Neural cell (in vitro differentiated cells): ENCODE measurements around the gene TNFSF15. TPM values are rescaled to one million over a fixed set of nuclear protein-coding genes. Genes with fewer than 3 reads are reported as not detected.

Experiments used
- H2AFZ ChIP-seq: fragments of 200-600, 300-800 bp; sonication (generic), shearing (Covaris generic); 2 replicates; pipeline ENCODE4 v1.6.0; 2014; ENCODE audit warnings: low read depth, mild to moderate bottlenecking, antibody characterized with exemption, low read length, moderate library complexity
- H3F3A ChIP-seq: fragments of 200-600 bp; shearing (Covaris generic); 2 replicates; pipeline ENCODE4 v1.6.1; 2016; ENCODE audit warnings: mild to moderate bottlenecking, moderate library complexity, mixed read lengths, antibody characterized with exemption, low read length; ENCODE audit not compliant: insufficient read depth, poor library complexity, severe bottlenecking
- H3K27ac ChIP-seq: fragments of 200-600, 300-800 bp; sonication (generic), shearing (Covaris generic); 2 replicates; pipeline ENCODE4 v1.5.1; 2014; ENCODE audit warnings: mild to moderate bottlenecking, low read length, moderate library complexity
- H3K27me3 ChIP-seq: fragments of 300-800, 200-600 bp; sonication (generic), shearing (Covaris generic); 2 replicates; pipeline ENCODE4 v1.6.0; 2014; ENCODE audit warnings: mild to moderate bottlenecking, low read depth, low read length, moderate library complexity; ENCODE audit not compliant: insufficient read depth
- H3K36me3 ChIP-seq: fragments of 300-800, 200-600 bp; sonication (generic), shearing (Covaris generic); 2 replicates; pipeline ENCODE4 v1.5.1; 2014; ENCODE audit warnings: mild to moderate bottlenecking, antibody characterized with exemption, low read length, moderate library complexity; ENCODE audit not compliant: insufficient read depth
- H3K4me2 ChIP-seq: fragments of 300-800, 200-600 bp; sonication (generic), shearing (Covaris generic); 2 replicates; pipeline ENCODE4 v1.6.0; 2014; ENCODE audit warnings: mild to moderate bottlenecking, low read length
- H3K4me3 ChIP-seq: fragments of 300-800, 200-600 bp; sonication (generic), shearing (Covaris generic); 2 replicates; pipeline ENCODE4 v1.5.1; 2014; ENCODE audit warnings: mild to moderate bottlenecking, low read length, moderate library complexity
- H3K79me2 ChIP-seq: fragments of 200-600 bp; shearing (Covaris generic); replicated peaks from 2 replicates; pipeline ENCODE4 v1.6.0; 2014; ENCODE audit warnings: mild to moderate bottlenecking, low read length, moderate library complexity; ENCODE audit not compliant: insufficient read depth
- H3K9ac ChIP-seq: fragments of 300-800, 200-600 bp; sonication (generic), shearing (Covaris generic); 2 replicates; pipeline ENCODE4 v1.6.1; 2016; ENCODE audit warnings: mild to moderate bottlenecking, low read length, mixed read lengths
- H3K9me2 ChIP-seq: fragments of 200-600 bp; shearing (Covaris generic); 2 replicates; pipeline ENCODE4 v1.6.1; 2016; ENCODE audit warnings: mild to moderate bottlenecking, low read length, mixed read lengths; ENCODE audit not compliant: insufficient read depth
- H3K9me3 ChIP-seq: fragments of 200-600, 300-800 bp; sonication (generic), shearing (Covaris generic); 2 replicates; pipeline ENCODE4 v1.6.1; 2016; ENCODE audit warnings: mild to moderate bottlenecking, mixed run types, low read length, moderate library complexity, mixed read lengths
- H4K20me1 ChIP-seq: fragments of 200-600 bp; shearing (Covaris generic); 2 replicates; pipeline ENCODE4 v1.6.1; 2016; ENCODE audit warnings: mild to moderate bottlenecking, mixed run types; ENCODE audit not compliant: insufficient read depth
- EP300 ChIP-seq: fragments of 450-650 bp; conservative IDR thresholded peaks from 2 replicates; pipeline ENCODE4 v1.6.1; 2014; ENCODE audit warnings: antibody characterized with exemption, mild to moderate bottlenecking, moderate library complexity; ENCODE audit not compliant: poor library complexity, severe bottlenecking
- EZH2 ChIP-seq: fragments of 200-600, 300-800 bp; shearing (Covaris generic), sonication (generic); IDR thresholded peaks from 2 replicates; pipeline ENCODE4 v1.6.1; 2014; ENCODE audit warnings: antibody characterized with exemption, low read length, borderline replicate concordance, mild to moderate bottlenecking; ENCODE audit not compliant: insufficient read depth, poor library complexity, severe bottlenecking
- MXI1 ChIP-seq: fragments of 450-650 bp; conservative IDR thresholded peaks from 2 replicates; pipeline ENCODE4 v1.6.1; 2014; ENCODE audit warnings: antibody characterized with exemption, mild to moderate bottlenecking; ENCODE audit not compliant: poor library complexity, severe bottlenecking
- POLR2AphosphoS5 ChIP-seq: IDR thresholded peaks from 2 replicates; pipeline ENCODE4 v1.6.1; 2012
- RAD21 ChIP-seq: fragments of 450-650 bp; conservative IDR thresholded peaks from 2 replicates; pipeline ENCODE4 v1.6.1; 2014; ENCODE audit warnings: antibody characterized with exemption, mild to moderate bottlenecking, moderate library complexity
- REST ChIP-seq: IDR thresholded peaks from 2 replicates; pipeline ENCODE4 v1.6.1; 2012; ENCODE audit warnings: borderline replicate concordance
- SMC3 ChIP-seq: fragments of 450-650 bp; conservative IDR thresholded peaks from 2 replicates; pipeline ENCODE4 v1.6.1; 2014; ENCODE audit warnings: antibody characterized with exemption, mild to moderate bottlenecking, moderate library complexity; ENCODE audit not compliant: poor library complexity
- TAF1 ChIP-seq: IDR thresholded peaks from 2 replicates; pipeline ENCODE4 v1.6.1; 2012; ENCODE audit warnings: low read depth
- polyA plus RNA-seq: library from polyadenylated mRNA; depleted of rRNA; stranded (reverse); fragments of >200 nt; gene quantifications from 2 replicates; pipeline ENCODE4 v1.2.3, GENCODE V29; 2014
- TF ChIP-seq, protein P1 (sequence below): fragments of 450-650 bp; IDR thresholded peaks from 2 replicates; pipeline ENCODE4 v1.5.1; 2014; ENCODE audit warnings: antibody characterized with exemption, mild to moderate bottlenecking, moderate library complexity; ENCODE audit not compliant: poor library complexity, severe bottlenecking

The TNFSF15 gene
- polyA plus RNA-seq, 1 donor from 2014 or later, result not detected

- H2AFZ ChIP-seq, result no peak overlapping the region
- no peak for TF ChIP-seq TAF1
- TF ChIP-seq REST, result no peak
- no peak for TF ChIP-seq EP300
Measured at GRCh38 chr9:114745108-114745848, 60.6 kb downstream of the TNFSF15 start.

GRCh38 chr9:114743446-114743845, 62.4 kb downstream of the TNFSF15 start:
- Histone ChIP-seq H3K27me3 (no peaks in the 10 kb centered on the region), H3K9ac (no peak overlapping the region), H3K36me3 (no peaks in the 10 kb centered on the region), H2AFZ (no peak overlapping the region), H3K27ac (no peak overlapping the region), H3K9me3 (no peaks in the 10 kb centered on the region), H3F3A (no peaks in the 10 kb centered on the region), H3K4me3 (no peak overlapping the region), H3K79me2 (no peaks in the 10 kb centered on the region), H3K4me2 (no peak overlapping the region), H4K20me1 (no peaks in the 10 kb centered on the region), H3K9me2 (no peaks in the 10 kb centered on the region)
- TF ChIP-seq RAD21, result no peak
- TF ChIP-seq EP300, result no peak
- TF ChIP-seq EZH2, result no peak
- TF ChIP-seq, protein P1, sequence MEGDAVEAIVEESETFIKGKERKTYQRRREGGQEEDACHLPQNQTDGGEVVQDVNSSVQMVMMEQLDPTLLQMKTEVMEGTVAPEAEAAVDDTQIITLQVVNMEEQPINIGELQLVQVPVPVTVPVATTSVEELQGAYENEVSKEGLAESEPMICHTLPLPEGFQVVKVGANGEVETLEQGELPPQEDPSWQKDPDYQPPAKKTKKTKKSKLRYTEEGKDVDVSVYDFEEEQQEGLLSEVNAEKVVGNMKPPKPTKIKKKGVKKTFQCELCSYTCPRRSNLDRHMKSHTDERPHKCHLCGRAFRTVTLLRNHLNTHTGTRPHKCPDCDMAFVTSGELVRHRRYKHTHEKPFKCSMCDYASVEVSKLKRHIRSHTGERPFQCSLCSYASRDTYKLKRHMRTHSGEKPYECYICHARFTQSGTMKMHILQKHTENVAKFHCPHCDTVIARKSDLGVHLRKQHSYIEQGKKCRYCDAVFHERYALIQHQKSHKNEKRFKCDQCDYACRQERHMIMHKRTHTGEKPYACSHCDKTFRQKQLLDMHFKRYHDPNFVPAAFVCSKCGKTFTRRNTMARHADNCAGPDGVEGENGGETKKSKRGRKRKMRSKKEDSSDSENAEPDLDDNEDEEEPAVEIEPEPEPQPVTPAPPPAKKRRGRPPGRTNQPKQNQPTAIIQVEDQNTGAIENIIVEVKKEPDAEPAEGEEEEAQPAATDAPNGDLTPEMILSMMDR, result no peak
- no peak for TF ChIP-seq POLR2AphosphoS5
- TF ChIP-seq MXI1, result no peak
- TF ChIP-seq SMC3, result no peak
- TF ChIP-seq TAF1, result no peak
- no peak for TF ChIP-seq REST

More at GRCh38 chr9:114745108-114745848, 60.6 kb downstream of the TNFSF15 start:
- H3F3A ChIP-seq, result no peaks in the 10 kb centered on the region
- no peak overlapping the region for H3K4me2 ChIP-seq
- no peak overlapping the region for H3K9ac ChIP-seq
- H3K27ac ChIP-seq, result no peak overlapping the region
- no peaks in the 10 kb centered on the region for H3K9me3 ChIP-seq
- H3K79me2 ChIP-seq, result no peaks in the 10 kb centered on the region
- H3K27me3 ChIP-seq, result no peaks in the 10 kb centered on the region
- no peak overlapping the region for H3K4me3 ChIP-seq
- H3K36me3 ChIP-seq, result no peaks in the 10 kb centered on the region
- H3K9me2 ChIP-seq, result no peaks in the 10 kb centered on the region
- H4K20me1 ChIP-seq, result no peaks in the 10 kb centered on the region
